IMR-90 (cell line): Measurements from ENCODE around the gene SEMA3E. TPM values are rescaled to one million over a fixed set of nuclear protein-coding genes. Genes with fewer than 3 reads are reported as not detected.

ENCODE experiments used
- ATAC-seq: fragments of 200-7000 bp; cut with Tn5 transposase; 2 replicates; pipeline ENCODE4 v1.9.1; 2020; ENCODE audit warnings: low read depth, mild to moderate bottlenecking, moderate library complexity
- BruUV-seq: library from RNA; stranded (reverse); fragments of 400-500 nt; replicated peaks from 2 replicates; lab custom pipeline; 2021; lab: Mats Ljungman, UMichigan
- CTCF ChIA-PET: fragments of 300-600 bp; formaldehyde crosslinking; extraction: SDS; loops from one replicate; lab custom pipeline; 2021; ENCODE audit warnings: antibody characterized with exemption; lab: Yijun Ruan, JAX
- POLR2A ChIA-PET: fragments of 300-600 bp; sonication (Branson Sonifier 250); formaldehyde crosslinking; loops from one replicate; lab custom pipeline; 2022; ENCODE audit warnings: antibody characterized with exemption; ENCODE audit not compliant: unreplicated experiment; lab: Charles Lee
- DNase-seq: peaks from one replicate; pipeline ENCODE4 v3.0.0; 2013
- H2AFZ ChIP-seq: replicated peaks from 2 replicates; pipeline ENCODE3; 2013; ENCODE audit warnings: low read length, mild to moderate bottlenecking; ENCODE audit not compliant: poor library complexity
- H2AK5ac ChIP-seq: 2 replicates; pipeline ENCODE4 v1.6.1; 2013; ENCODE audit warnings: low read depth, low read length, inconsistent platforms
- H2AK9ac ChIP-seq: replicated peaks from 2 replicates; pipeline ENCODE3; 2013; ENCODE audit warnings: mild to moderate bottlenecking, low read depth, low read length, moderate library complexity; ENCODE audit not compliant: poor library complexity
- H2BK120ac ChIP-seq: 2 replicates; pipeline ENCODE4 v1.6.1; 2013; ENCODE audit warnings: low read depth, low read length, inconsistent platforms
- H2BK15ac ChIP-seq: 3 replicates; pipeline ENCODE4 v1.6.1; 2013; ENCODE audit warnings: low read depth, low read length, inconsistent platforms
- H2BK20ac ChIP-seq: 2 replicates; pipeline ENCODE4 v1.6.1; 2013; ENCODE audit warnings: low read depth, mild to moderate bottlenecking, inconsistent platforms, low read length, moderate library complexity
- H2BK5ac ChIP-seq: 2 replicates; pipeline ENCODE4 v1.6.1; 2013; ENCODE audit warnings: mild to moderate bottlenecking, low read depth, low read length, inconsistent platforms; ENCODE audit not compliant: poor library complexity, severe bottlenecking
- H3K14ac ChIP-seq: replicated peaks from 2 replicates; pipeline ENCODE4 v1.6.1; 2013; ENCODE audit warnings: low read depth, low read length, inconsistent platforms
- H3K18ac ChIP-seq: 2 replicates; pipeline ENCODE4 v1.6.1; 2013; ENCODE audit warnings: low read depth, low read length, control low read depth
- H3K23ac ChIP-seq: 2 replicates; pipeline ENCODE4 v1.6.1; 2013; ENCODE audit warnings: low read depth, low read length, inconsistent platforms
- H3K27ac ChIP-seq: 2 replicates; pipeline ENCODE4 v1.5.1; 2013; ENCODE audit warnings: mild to moderate bottlenecking, control low read depth, low read length; ENCODE audit not compliant: insufficient read depth
- H3K27me3 ChIP-seq: 2 replicates; pipeline ENCODE4 v1.6.1; 2013; ENCODE audit warnings: low read length; ENCODE audit not compliant: control insufficient read depth, insufficient read depth
- H3K36me3 ChIP-seq: 2 replicates; pipeline ENCODE4 v1.6.1; 2013; ENCODE audit warnings: low read length, mixed read lengths; ENCODE audit not compliant: control insufficient read depth, insufficient read depth
- H3K4ac ChIP-seq: 2 replicates; pipeline ENCODE4 v1.6.1; 2013; ENCODE audit warnings: low read depth, low read length, inconsistent platforms
- H3K4me1 ChIP-seq: 2 replicates; pipeline ENCODE4 v1.6.1; 2013; ENCODE audit warnings: low read length, mixed read lengths; ENCODE audit not compliant: control insufficient read depth, insufficient read depth
- H3K4me2 ChIP-seq: 2 replicates; pipeline ENCODE4 v1.6.1; 2013; ENCODE audit warnings: low read depth, mild to moderate bottlenecking, control low read depth, low read length, moderate library complexity
- H3K4me3 ChIP-seq: 2 replicates; pipeline ENCODE4 v1.5.1; 2013; ENCODE audit warnings: low read depth, mild to moderate bottlenecking, control low read depth, low read length, moderate library complexity; ENCODE audit not compliant: insufficient read depth
- H3K56ac ChIP-seq: 2 replicates; pipeline ENCODE4 v1.6.1; 2013; ENCODE audit warnings: low read length, inconsistent platforms; ENCODE audit not compliant: insufficient read depth; ENCODE audit errors: extremely low read depth
- H3K79me1 ChIP-seq, 2 experiments: 2 replicates each; pipeline ENCODE4 v1.6.1; 2013; ENCODE audit warnings: low read length in 2 of 2, inconsistent platforms in 1 of 2, low read depth in 1 of 2
- H3K9ac ChIP-seq: 2 replicates; pipeline ENCODE4 v1.6.1; 2013; ENCODE audit warnings: low read depth, low read length, control low read depth
- H3K9me1 ChIP-seq: 2 replicates; pipeline ENCODE4 v1.6.1; 2013; ENCODE audit warnings: low read length, inconsistent platforms; ENCODE audit not compliant: insufficient read depth
- H3K9me3 ChIP-seq: 2 replicates; pipeline ENCODE4 v1.6.1; 2013; ENCODE audit warnings: low read length; ENCODE audit not compliant: control insufficient read depth, insufficient read depth
- H4K20me1 ChIP-seq: 2 replicates; pipeline ENCODE4 v1.6.1; 2013; ENCODE audit warnings: low read length, inconsistent platforms; ENCODE audit not compliant: insufficient read depth
- H4K5ac ChIP-seq: 2 replicates; pipeline ENCODE4 v1.6.1; 2013; ENCODE audit warnings: mild to moderate bottlenecking, low read depth, low read length, control low read depth
- H4K8ac ChIP-seq, 2 experiments: 2 replicates each; pipeline ENCODE4 v1.6.1; 2013; ENCODE audit warnings: low read depth in 2 of 2, low read length in 2 of 2, control low read depth in 1 of 2, inconsistent platforms in 1 of 2
- H4K91ac ChIP-seq: 2 replicates; pipeline ENCODE4 v1.6.1; 2013; ENCODE audit warnings: low read depth, low read length, inconsistent platforms; ENCODE audit not compliant: insufficient read depth
- RAD21 ChIP-seq: IDR thresholded peaks from 2 replicates; pipeline ENCODE4 v1.6.1; 2012; ENCODE audit warnings: low read length, improper control_type of control experiment
- WGBS, 2 experiments: methylation state at CpG; one replicate each; pipeline versions ENCODE4 v1.1.5 to v1.1.7; 2013; ENCODE audit warnings: missing lambda C conversion rate in 2 of 2; ENCODE audit not compliant: insufficient read length in 1 of 2; ENCODE audit errors: extremely low coverage in 2 of 2; 5-methylcytosine and 5-hydroxymethylcytosine counted together
- dilution Hi-C: fragments of 300-500 bp; cut with HindIII; formaldehyde crosslinking; loops from one replicate; pipeline ENCODE4 v1.14.3; 2018; ENCODE audit warnings: low sequenced_read_pairs; ENCODE audit not compliant: unreplicated experiment
- in situ Hi-C: fragments of 300-500 bp; cut with MboI; formaldehyde crosslinking; loops from 3 replicates; pipeline ENCODE4 v1.14.3; 2019; ENCODE audit warnings: low sequenced_read_pairs, inconsistent platforms, mixed read lengths
- intact Hi-C: fragments of 100-400 bp; cut with micrococcal nuclease; formaldehyde crosslinking; loops from 2 replicates; pipeline ENCODE4 v1.10.0; 2022
- polyA plus RNA-seq, 3 experiments: library from polyadenylated mRNA; depleted of rRNA; stranded (reverse); fragments of >200 nt; gene quantifications; 2 replicates each; pipeline ENCODE4 v1.2.3, GENCODE V29; 2012; ENCODE audit warnings: low replicate concordance in 1 of 3
- total RNA-seq: library from RNA; depleted of rRNA; stranded (reverse); fragments of >200 nt; gene quantifications from 2 replicates; pipeline ENCODE4 v1.2.3, GENCODE V29; 2012

The SEMA3E gene
- total and polyA plus RNA-seq, 2 of the 4 experiments (the other 2 are of a cell fraction) = 0.31 to 0.72 TPM

DNA sequence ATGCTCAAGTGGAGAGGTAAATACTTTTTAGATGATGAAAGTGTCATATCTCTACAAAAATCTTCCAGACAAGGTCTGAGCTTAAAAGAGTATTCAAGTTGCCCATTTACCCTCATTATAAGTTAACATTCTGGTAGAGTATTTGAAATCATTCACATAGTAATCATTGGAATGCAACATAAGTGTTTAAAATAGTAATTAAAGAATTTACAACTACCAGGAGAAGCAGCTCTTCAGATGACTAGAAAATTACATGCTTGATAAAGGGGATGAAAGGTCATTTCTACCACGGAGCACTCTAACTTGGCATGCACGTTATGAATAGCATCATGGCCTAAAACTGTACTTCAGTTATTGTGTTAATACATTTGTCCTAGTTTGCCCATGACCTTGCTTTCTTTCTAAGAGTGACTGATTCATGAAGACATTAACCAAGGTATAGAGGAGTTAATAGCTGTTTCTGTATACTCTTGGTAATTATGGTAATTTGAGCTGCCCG, 120.0 kb downstream of the SEMA3E start:
- 60% methylated on average over 1 of the region's 3 CpGs; no CpG with 5 or more reads in 1 of the 2 experiments for whole genome bisulfite sequencing, 2 experiments
- Histone ChIP-seq H4K20me1 (no peaks in the 10 kb centered on the region), H3K27ac (no peak overlapping the region), H3K27me3 (no peaks in the 10 kb centered on the region), H3K14ac (no peak overlapping the region), H2AFZ (no peak overlapping the region), H3K9me1 (no peaks in the 10 kb centered on the region; the same call in 1 of the 2 replicates), H4K8ac (no peak overlapping the region), H3K9ac (no peak overlapping the region), H2AK5ac (no peak overlapping the region), H4K5ac (no peak overlapping the region), H3K4ac (no peak overlapping the region), H2BK20ac (no peak overlapping the region), H4K91ac (no peak overlapping the region), H3K9me3 (no peaks in the 10 kb centered on the region), H3K18ac (no peak overlapping the region), H3K23ac (no peak overlapping the region), H3K4me3 (no peak overlapping the region), H3K4me1 (peaks cover 2% of the 10 kb centered on the region; the same call in 1 of the 2 replicates), H2AK9ac (no peak overlapping the region), H2BK5ac (no peak overlapping the region), H2BK15ac (no peak overlapping the region), H3K79me1 (no peaks in the 10 kb centered on the region), H3K4me2 (no peak overlapping the region), H3K56ac (no peak overlapping the region), H3K36me3 (no peaks in the 10 kb centered on the region), H2BK120ac (no peak overlapping the region)
- CTCF ChIA-PET = no interaction called here
- DNase-seq (no peak), ATAC-seq (no peak)
- no peak for TF ChIP-seq RAD21
- dilution Hi-C loops = no loop called here
- in situ Hi-C loops = no loop called here
- POLR2A ChIA-PET = no interaction called here
- no TSS peak for BruUV-seq
- intact Hi-C loops = no loop called here
